CD1c-positive myeloid dendritic cell (primary cell): ENCODE measurements around the gene MAPKAPK3.

ENCODE experiments used
- DNase-seq: peaks from one replicate; pipeline ENCODE4 v3.0.0-alpha.2; 2016; ENCODE audit errors: extremely low spot score

Gene MAPKAPK3

GRCh38 chr3:50587373-50587772 is 29.6 kb upstream of the MAPKAPK3 start:
- DNase-seq: no peak

- DNase-seq: no peak
Measured at GRCh38 chr3:50587806-50588758, 28.9 kb upstream of the MAPKAPK3 start.

GRCh38 chr3:50588759-50589433 is 28.1 kb upstream of the MAPKAPK3 start:
- no peak for DNase-seq

- DNase-seq: peak; percentile 77
Measured at GRCh38 chr3:50591196-50591741, 25.7 kb upstream of the MAPKAPK3 start.

- DNase-seq: peak; percentile 91
Measured at GRCh38 chr3:50592568-50592967, 24.4 kb upstream of the MAPKAPK3 start.

- DNase-seq: no peak
Measured at GRCh38 chr3:50594253-50594785, 22.6 kb upstream of the MAPKAPK3 start.

- DNase-seq: peak; percentile 51
Measured at GRCh38 chr3:50599115-50599715, 17.7 kb upstream of the MAPKAPK3 start.

- DNase-seq: no peak
Measured at GRCh38 chr3:50599716-50600118, 17.2 kb upstream of the MAPKAPK3 start.

- no peak for DNase-seq
Measured at GRCh38 chr3:50600141-50600753, 16.7 kb upstream of the MAPKAPK3 start.

GRCh38 chr3:50600841-50601591 is 15.9 kb upstream of the MAPKAPK3 start:
- DNase-seq: peak; percentile 99

- no peak for DNase-seq
Measured at GRCh38 chr3:50602595-50603191, 14.3 kb upstream of the MAPKAPK3 start.

GRCh38 chr3:50603261-50604109 is 13.5 kb upstream of the MAPKAPK3 start:
- no peak for DNase-seq

GRCh38 chr3:50604110-50604621 is 12.8 kb upstream of the MAPKAPK3 start:
- no peak for DNase-seq

- DNase-seq: peak; percentile 80
Measured at GRCh38 chr3:50604628-50605588, 12.0 kb upstream of the MAPKAPK3 start.

GRCh38 chr3:50605901-50606326 is 11.0 kb upstream of the MAPKAPK3 start:
- peak; percentile 64 for DNase-seq

- no peak for DNase-seq
Measured at GRCh38 chr3:50606596-50606995, 10.4 kb upstream of the MAPKAPK3 start.

GRCh38 chr3:50607271-50608091 is 9.5 kb upstream of the MAPKAPK3 start:
- no peak for DNase-seq
